ENCODE results near the gene PLAAT5.
A peak's percentile ranks its signal among the peaks of the same experiment; 100 is the strongest.
"Not testable (repeated sequence)": the region's sequence is repeated elsewhere in the genome, so short reads cannot be mapped to it uniquely, and the experiment has no call there.

PLAAT5 gene

DNA sequence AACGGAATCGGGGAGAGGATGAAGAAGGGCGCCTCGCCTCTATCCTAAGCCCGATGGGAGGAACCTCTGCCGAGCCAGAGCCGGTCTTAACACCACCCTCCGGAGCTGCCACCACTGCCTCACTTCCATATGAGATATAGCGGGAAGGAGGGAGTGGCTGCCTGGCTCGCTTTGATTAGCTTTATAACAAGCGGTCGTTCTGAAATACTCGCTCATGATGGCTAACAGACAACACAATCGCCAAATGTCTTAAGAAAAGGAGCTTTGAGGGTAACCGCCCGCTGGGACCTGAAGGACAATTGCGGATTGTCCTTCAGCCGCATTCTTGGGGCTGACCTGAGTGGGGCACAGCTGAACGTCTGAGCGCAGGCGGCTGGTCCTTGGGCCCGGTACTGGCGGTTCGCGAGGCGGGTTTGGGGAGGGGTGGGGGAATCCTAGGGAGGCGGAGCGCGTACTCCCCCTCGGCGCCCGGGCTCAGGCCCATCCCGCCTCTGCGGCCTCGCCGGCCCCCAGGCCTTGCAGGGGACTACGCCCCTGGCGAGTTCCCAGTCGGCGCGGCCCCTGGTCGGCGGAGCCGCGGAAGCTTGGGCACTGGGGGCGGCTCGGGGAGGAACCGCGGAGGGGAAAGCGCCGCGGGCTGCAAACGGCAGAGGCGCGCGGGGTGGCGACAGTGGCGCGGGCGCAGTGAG, at the start of gene PLAAT5:
TSS of gene PLAAT5 (minus strand) at position 617 of the 689 bp plus-strand sequence. CDS start at position 484, 133 bp downstream.
- DNase-seq = no peak

GRCh38 chr11:63537293-63538101, 46.5 kb upstream of the PLAAT5 start:
- no peak for DNase-seq

DNA sequence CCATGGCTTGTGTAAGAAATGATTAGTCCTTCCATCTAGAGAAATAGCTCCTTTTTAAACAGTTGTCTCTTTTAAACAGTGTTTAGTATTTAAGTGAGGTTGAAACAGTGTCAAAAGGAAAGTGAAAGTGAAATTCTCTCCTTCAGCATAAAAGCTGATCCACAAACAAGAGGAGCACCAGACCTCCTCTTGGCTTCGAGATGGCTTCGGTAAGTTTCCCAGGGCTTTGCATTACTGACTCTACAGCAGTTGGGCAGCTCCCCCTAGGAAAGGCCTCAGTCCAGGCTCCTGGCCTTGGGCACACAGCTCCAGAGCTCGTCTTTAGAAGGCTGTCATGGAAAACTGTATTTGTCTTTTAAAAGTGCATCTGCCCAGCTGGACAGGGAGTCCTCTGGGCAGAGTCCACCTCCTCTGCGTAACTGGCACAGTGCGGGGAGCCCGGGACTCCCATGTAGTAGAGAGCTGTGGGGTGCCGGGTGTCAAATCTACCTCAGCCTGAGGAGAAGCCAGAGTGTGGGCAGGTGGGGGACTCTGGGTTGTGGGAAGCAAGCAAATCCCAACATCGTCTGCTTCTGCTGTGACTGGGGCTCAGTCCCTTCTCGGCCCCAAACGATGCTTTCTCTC, 45.8 kb upstream of the PLAAT5 start, which contains the start of gene PLAAT4:
TSS of gene PLAAT4 (plus strand) at position 140 of the 624 bp plus-strand sequence. CDS start at position 201, 61 bp downstream.
- no peak for DNase-seq

GRCh38 chr11:63535734-63536133, 44.8 kb upstream of the PLAAT5 start:
- no peak for DNase-seq

- no peak for DNase-seq
Measured at GRCh38 chr11:63534895-63535461, 44.0 kb upstream of the PLAAT5 start.

- DNase-seq = no peak
Measured at GRCh38 chr11:63534076-63534475, 43.1 kb upstream of the PLAAT5 start.

DNA sequence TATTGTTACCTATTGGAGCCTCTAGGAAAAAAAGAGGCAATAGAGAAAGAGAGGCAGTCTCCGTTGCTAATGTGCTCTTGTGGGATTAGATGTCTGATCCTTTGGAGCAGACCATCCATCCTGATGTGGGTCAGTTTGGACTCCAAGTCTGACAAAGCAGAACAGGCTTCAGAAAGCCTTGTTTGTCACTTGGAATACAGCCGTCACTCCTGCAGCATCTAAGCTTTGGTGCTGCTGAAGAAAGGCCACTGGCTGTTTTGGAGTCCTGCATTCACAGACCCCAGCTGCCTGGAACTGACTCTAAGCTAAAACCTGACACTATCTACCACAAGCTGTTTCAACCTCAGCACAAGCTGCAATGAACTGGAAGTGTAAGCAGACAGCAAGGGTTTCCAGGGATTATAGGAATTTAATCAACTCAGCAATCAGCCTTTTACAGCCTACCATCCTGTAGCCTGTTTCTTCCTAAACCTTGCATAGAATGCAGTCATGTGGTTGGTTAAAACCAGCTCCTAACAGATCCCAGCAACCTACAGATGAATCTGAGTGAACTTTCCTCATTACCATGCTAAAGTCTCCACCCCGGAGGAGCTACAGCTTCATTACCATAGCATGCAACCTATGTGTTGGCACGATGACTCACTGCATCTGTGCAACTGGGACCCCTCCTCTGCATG, 42.0 kb upstream of the PLAAT5 start:
- DNase-seq = no peak

GRCh38 chr11:63532117-63532516, 41.1 kb upstream of the PLAAT5 start:
- no peak for DNase-seq

GRCh38 chr11:63531074-63531792, 40.3 kb upstream of the PLAAT5 start:
- peak; percentile 70 for DNase-seq

- no peak for DNase-seq
Measured at GRCh38 chr11:63530021-63530420, 39.1 kb upstream of the PLAAT5 start.

GRCh38 chr11:63529373-63529772, 38.4 kb upstream of the PLAAT5 start:
- DNase-seq = not testable (repeated sequence)

DNA sequence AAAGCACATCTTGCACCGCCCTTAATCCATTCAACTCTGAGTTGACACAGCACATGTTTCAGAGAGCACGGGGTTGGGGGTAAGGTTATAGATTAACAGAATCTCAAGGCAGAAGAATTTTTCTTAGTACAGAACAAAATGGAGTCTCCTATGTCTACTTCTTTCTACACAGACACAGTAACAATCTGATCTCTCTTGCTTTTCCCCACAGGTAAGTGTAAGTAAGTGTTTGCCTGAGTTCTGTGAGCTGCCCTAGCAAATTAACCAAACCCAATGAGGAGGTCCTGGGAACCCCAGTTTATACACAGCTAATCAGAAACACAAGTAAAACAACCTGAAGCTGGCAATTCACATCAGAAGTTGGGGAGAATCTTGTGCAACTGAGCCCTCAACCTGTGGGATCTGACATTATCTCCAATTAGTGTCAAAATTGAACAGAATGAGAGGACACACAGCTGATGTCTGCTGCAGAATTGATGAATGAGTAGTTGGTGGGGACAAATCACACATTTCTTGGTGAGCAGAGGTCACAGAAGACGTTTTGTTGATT, 37.8 kb upstream of the PLAAT5 start:
- DNase-seq = not testable (repeated sequence)

DNA sequence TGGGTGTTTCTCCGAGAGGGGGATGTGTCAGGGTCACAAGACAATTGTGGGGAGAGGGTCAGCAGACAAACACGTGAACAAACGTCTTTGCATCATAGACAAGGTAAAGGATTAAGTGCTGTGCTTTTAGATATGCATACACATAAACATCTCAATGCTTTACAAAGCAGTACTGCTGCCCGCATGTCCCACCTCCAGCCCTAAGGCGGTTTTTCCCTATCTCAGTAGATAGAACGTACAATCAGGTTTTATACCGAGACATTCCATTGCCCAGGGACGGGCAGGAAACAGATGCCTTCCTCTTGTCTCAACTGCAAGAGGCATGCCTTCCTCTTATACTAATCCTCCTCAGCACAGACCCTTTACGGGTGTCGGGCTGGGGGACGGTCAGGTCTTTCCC, 37.2 kb upstream of the PLAAT5 start:
- not testable (repeated sequence) for DNase-seq

DNA sequence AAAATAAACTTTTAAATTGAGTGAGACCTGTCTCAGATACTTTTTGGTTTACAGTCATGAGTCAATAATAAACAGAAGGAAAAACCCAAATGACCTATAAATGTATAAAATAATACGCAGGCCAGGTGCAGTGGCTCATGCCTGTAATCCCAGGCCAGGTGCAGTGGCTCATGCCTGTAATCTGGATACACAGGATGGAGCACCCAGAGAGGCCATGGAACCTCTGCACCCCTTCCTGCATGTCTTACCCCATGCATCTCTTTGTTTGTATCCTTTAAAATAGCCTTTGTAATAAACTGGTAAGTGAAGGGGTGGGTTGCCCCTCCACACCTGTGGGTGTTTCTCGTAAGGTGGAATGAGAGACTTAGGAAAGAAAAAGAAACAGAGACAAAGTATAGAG, 36.7 kb upstream of the PLAAT5 start:
- DNase-seq = no peak

DNA sequence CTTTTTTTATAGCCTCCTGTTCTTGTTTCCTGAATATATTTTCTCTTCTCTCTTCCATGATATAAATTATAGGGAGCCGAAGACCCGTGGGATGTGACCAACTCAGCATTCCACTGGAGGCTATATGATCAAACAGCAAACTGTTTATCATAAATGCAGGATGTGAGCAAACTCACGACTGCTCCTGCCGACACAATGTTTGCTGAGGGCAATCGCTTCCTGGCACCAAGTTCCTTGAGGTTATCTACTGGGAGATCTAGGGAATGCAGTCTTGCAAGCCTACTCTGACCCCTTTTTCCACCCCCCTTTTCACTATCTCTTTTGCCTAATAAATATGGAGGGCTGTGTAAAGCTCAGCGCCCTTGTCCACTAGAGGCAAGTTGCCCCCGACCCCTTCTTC, 32.2 kb upstream of the PLAAT5 start:
- no peak for DNase-seq

DNA sequence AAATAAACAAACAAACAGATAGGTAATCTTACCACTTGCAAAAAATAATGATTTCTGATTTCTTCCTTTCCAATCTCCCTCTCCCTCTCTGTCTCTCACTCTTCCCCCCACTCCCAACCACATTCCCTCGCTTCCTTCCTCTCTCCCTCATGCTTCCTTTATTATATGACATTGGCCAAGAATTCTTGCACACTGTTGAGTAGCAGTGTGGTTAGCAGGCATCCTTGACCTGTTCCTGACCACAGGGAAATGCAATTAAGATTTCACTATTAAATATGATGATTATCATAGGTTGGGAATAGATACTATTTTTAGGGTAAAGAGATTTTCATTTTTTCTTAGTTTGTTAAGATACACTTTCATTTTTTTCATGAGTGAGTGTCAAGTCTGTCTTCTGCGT, 30.9 kb upstream of the PLAAT5 start:
- no peak for DNase-seq

DNA sequence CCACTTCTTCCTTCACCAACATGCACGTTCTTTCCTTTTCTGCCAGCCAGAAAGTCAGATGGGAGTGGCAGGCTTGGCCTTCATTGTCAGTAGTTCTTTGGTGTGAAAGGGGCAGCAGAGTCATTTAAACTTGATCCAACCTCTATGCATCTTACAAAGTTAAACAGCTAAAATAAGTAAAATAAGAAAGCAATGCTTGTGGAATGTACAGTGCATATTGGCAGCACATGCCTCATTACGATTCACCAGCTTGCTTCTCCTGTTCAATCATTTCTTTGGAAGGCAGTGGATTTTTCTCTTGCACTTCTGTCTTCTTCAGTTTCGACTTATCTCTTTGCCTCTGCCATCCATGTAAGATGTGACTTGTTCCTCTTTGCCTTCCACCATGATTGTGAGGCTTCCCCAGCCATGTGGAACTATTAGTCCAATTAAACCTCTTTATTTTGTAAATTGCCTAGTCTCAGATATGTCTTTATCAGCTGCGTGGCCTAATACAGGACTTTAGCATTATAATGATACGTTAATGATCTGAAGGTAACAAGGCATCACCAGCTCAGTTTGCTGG, 29.7 kb upstream of the PLAAT5 start:
- DNase-seq = no peak

DNA sequence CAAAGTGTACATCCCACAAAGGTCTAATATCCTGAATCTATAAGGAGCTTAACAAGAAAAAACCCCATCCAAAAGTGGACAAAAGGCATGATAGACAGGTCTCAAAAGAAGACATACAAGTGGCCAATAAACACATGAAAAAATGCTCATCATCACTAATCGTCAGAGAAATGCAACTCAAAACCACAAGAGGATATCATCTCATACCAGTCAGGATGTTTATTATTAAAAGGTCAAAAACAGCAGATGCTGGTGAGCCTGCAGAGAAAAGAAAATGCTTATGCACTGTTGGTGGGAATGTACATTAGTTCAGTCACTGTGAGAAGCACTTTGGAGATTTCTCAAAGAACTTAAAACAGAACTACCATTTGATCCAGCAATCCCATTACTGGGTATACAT, 27.6 kb upstream of the PLAAT5 start:
- DNase-seq = no peak

DNA sequence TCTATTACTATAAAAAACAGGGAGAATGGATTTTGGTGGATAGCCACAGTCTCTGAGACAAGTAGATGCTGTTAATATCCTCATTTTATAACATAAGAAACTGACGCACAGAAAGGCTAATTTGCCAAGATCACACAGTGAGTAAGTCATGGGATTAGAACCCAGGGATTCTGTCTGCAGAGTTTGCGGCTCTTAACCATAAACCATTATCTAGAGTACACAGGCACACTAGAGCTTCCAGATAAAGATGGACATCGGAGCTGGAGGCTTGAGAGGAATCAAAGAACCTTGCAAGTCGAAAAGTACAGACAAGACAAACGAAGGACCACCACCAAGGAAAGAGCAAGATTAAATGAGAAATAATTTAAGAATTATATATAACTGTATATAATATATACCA, 26.2 kb upstream of the PLAAT5 start:
- DNase-seq = no peak

DNA sequence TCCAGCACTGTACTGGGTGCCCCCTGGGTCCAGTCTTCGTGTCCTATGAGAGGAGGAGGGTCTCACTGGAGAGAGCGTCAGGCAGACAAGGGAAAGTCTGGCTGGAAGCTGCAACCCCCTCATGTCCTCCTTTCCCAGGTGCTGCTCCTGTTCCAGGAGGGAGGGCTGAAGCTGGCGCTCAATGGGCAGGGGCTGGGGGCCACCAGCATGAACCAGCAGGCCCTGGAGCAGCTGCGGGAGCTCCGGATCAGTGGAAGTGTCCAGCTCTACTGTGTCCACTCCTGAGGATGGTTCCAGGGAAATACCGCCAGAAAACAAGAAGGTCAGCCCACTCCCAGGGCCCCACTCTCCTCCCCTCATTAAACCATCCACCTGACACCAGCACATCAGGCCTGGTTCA, 25.1 kb upstream of the PLAAT5 start:
- DNase-seq = no peak

DNA sequence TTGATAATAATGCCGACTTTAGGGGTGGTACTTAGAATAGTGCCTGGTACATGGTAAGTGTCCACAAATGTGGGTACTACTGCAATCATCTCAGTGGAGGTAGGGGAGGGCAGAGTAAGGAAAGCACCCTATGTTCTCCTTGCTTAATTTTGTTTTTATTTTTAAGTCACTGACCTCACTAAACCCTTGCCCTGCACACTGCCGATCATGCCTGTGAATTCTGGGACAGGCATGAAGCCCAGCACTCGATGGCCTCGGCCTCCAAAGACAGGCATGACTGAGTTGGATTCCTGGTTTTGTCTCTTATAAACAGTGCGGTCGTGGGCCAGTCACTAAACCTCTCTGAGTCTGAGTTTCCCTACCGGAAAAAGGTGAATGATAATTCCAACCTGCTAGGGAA, 21.8 kb upstream of the PLAAT5 start:
- DNase-seq = no peak
